HL-60 (cell line): ENCODE measurements around the gene RTN4R.

Experiments
- TF ChIP-seq, protein P1 (sequence below): IDR thresholded peaks from one replicate; pipeline ENCODE4 v1.5.1; 2011; ENCODE audit warnings: low read length, control low read depth, inconsistent platforms; ENCODE audit not compliant: insufficient read depth
- TF ChIP-seq, protein P2 (sequence below): IDR thresholded peaks from 2 replicates; pipeline ENCODE4 v1.6.1; 2012; ENCODE audit warnings: low read depth; ENCODE audit not compliant: insufficient replicate concordance

DNA sequence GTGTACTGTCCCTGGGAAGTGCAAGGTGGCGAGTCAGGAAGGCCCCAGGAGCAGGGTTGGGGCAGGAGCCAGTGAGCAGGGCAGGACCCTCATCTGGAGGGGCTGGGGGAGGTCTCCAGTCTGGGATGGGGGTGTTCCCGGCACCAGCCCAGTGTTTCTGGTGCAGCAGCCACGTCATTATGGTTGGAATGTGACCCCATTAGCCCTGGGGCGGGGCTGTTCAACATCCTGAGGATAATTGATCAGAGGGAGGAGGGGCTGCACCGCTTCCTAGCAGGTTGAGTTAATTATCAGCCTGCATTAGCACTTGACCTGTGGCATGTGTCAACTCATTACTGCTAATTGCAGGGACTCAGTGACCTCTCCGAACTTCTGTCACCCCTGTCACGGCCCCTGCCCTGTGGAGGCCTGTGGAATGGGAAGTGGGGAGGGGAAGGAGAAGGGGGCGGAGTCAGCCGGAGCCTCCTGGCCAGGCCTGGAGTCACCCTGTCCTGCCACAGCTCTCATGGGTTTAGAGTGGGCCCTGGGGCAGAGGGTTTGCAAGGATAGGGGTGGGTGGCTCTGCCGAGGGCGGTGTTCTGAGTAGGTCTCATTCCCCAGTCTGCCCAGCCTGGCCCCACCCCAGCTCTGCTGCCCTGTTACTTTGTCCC is 64.4 kb downstream of the RTN4R start:
- TF ChIP-seq, protein P1, sequence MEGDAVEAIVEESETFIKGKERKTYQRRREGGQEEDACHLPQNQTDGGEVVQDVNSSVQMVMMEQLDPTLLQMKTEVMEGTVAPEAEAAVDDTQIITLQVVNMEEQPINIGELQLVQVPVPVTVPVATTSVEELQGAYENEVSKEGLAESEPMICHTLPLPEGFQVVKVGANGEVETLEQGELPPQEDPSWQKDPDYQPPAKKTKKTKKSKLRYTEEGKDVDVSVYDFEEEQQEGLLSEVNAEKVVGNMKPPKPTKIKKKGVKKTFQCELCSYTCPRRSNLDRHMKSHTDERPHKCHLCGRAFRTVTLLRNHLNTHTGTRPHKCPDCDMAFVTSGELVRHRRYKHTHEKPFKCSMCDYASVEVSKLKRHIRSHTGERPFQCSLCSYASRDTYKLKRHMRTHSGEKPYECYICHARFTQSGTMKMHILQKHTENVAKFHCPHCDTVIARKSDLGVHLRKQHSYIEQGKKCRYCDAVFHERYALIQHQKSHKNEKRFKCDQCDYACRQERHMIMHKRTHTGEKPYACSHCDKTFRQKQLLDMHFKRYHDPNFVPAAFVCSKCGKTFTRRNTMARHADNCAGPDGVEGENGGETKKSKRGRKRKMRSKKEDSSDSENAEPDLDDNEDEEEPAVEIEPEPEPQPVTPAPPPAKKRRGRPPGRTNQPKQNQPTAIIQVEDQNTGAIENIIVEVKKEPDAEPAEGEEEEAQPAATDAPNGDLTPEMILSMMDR = no peak
- TF ChIP-seq, protein P2, sequence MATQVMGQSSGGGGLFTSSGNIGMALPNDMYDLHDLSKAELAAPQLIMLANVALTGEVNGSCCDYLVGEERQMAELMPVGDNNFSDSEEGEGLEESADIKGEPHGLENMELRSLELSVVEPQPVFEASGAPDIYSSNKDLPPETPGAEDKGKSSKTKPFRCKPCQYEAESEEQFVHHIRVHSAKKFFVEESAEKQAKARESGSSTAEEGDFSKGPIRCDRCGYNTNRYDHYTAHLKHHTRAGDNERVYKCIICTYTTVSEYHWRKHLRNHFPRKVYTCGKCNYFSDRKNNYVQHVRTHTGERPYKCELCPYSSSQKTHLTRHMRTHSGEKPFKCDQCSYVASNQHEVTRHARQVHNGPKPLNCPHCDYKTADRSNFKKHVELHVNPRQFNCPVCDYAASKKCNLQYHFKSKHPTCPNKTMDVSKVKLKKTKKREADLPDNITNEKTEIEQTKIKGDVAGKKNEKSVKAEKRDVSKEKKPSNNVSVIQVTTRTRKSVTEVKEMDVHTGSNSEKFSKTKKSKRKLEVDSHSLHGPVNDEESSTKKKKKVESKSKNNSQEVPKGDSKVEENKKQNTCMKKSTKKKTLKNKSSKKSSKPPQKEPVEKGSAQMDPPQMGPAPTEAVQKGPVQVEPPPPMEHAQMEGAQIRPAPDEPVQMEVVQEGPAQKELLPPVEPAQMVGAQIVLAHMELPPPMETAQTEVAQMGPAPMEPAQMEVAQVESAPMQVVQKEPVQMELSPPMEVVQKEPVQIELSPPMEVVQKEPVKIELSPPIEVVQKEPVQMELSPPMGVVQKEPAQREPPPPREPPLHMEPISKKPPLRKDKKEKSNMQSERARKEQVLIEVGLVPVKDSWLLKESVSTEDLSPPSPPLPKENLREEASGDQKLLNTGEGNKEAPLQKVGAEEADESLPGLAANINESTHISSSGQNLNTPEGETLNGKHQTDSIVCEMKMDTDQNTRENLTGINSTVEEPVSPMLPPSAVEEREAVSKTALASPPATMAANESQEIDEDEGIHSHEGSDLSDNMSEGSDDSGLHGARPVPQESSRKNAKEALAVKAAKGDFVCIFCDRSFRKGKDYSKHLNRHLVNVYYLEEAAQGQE = no peak
